DMS153 treated with DMSO at 0.1 percent for 48 hours (cell line): ENCODE measurements around the gene ATP2B2.

Experiments
- DNase-seq: peaks from one replicate; lab custom pipeline; 2025; ENCODE audit not compliant: unreplicated experiment; lab: John Stamatoyannopoulos, UW

The ATP2B2 gene

DNA sequence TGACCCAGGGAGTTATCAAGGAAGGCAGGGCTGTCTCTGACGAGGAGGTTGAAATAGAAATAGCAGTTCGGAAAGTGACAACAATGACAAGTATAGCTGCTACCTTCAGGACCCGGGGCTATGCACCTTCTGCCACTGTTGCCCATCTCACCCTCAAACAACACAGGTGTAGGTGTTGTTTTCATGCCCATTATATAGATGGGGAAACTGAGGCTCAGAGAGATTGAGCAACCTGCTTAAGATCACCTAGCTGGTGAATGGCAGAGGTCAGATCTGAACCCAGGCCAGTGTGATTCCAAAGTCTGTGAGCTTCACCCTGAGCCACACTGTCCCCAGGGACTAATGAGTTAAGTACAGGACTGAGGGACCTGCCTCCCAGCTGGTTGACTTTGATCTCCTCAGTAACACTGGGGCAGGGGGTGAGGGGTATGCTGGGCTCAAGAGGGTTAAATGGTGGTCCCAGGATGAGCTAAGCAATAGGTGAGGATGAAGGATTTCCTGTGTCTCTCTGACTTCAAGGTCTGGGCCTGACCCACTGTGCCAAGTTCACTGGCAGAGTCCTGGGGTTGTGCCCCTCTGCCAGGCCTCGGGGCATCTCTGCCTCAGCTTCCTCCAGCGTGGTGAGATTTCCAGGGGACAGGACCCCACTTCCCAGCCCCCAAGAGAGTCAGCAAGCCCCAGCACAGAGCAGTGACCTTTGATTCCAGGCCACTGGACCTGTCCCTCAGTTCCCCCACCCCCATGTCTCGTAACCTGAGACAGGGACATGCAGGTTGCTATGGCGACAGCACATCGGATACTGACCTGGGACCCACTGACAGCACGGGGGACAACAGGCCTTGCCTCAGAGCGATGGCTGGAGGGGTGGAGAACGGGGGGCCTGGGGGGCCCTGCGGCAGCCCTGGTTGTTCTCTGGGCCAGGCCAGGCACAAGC lies 35.0 kb downstream of the ATP2B2 start:
- no peak for DNase-seq

DNA sequence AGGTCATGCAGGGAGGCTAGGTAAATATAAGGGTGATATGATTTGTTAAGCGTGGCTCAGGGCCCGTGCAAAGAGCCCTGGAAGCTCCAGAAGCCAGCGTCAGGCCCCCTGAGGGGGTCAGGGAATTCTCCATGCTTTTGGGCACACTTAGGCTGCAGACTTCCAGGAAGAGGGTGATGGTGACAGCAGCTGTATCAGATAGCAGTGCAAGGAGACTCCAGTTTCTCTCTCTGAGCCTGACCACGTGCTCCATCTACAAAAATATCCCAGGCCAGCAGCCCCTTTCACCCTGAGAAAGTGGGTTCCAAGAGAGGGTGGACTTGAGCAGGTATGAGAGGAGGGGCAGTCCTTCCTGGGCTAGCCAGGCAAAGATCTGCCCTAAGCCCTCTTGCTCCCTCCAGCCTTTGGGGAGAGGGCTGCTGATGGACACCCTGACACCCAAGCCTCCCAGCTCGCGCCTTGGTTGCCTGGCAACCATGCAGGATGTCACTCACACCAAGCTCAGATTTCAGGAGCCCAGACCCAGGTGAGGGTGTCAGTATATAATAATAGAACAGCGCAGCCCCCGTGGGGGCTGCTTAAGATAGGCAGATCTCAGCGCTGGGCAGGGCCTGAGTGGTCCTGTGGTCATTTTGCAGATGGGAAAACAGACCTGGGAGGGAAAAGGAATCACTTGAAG lies 35.8 kb downstream of the ATP2B2 start:
- DNase-seq: no peak

- no peak for DNase-seq
These were observed 36.6 kb downstream of the ATP2B2 start for GRCh38 chr3:10468613-10469354.

GRCh38 chr3:10467904-10468612 lies 37.3 kb downstream of the ATP2B2 start:
- no peak for DNase-seq

- no peak for DNase-seq
These were observed 38.2 kb downstream of the ATP2B2 start for GRCh38 chr3:10467204-10467603.

DNA sequence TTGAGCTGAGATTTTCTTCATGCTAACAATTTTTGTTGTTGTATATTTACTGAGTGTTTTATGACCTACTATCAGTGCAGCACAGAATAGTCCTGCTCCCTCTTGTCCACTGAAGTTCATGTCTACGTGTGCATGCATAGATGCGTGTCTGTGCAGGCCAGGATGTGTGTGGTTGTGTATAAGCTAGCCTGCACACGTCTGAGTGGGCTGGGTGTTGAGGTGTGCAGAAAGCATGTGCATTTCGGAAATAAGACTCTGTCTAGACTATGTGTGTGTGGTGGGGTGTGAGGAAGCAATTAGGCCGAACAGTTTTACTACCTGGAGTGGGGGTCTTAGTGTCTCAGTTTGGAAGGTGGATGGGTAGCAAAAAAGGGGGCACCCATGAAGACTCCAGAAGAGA lies 39.2 kb downstream of the ATP2B2 start:
- no peak for DNase-seq

- no peak for DNase-seq
These were observed 40.2 kb downstream of the ATP2B2 start for GRCh38 chr3:10465161-10465560.

- DNase-seq: no peak
These were observed 41.6 kb downstream of the ATP2B2 start for GRCh38 chr3:10463533-10464434.

DNA sequence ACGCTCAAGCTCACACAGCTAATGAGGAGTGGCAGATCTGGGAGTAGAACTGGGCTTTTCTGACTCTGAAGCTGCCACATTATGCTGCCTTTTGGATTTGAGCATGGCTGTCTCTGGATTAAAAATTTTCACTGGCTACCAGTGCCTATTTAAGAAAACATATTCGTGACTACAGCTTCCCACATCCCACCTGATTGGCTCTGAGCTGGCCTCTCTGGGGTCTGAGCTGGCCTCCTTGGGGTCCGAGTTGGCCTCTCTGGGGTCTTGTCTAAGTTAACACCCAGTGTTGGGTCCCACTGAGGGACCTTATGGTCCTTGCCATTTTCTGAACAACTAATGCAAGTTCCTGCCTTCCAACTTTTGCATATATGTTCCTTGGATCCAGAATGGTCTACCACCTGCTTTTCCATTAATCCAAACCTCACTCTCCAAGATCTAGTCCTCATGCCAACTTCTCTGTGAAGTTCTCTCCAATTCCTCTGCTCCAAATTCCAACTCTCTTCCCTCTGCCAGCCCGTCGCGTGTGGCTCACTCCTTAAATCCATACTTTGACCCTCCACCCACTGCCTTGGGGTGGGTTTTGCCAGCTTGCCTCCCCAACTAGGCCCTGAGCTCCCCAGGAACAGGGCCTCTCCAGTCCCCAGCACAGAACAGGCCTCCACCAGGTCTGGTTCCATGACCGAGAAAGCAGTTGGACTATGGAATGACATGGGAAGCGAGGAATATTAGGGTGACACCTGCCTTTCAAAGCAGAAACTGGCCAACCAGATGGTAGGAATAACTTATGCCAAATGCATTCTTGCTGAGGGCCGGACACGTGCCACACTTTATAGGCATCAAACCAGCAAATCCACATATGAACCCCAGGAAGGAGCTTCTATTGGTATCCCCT lies 42.5 kb downstream of the ATP2B2 start:
- no peak for DNase-seq

DNA sequence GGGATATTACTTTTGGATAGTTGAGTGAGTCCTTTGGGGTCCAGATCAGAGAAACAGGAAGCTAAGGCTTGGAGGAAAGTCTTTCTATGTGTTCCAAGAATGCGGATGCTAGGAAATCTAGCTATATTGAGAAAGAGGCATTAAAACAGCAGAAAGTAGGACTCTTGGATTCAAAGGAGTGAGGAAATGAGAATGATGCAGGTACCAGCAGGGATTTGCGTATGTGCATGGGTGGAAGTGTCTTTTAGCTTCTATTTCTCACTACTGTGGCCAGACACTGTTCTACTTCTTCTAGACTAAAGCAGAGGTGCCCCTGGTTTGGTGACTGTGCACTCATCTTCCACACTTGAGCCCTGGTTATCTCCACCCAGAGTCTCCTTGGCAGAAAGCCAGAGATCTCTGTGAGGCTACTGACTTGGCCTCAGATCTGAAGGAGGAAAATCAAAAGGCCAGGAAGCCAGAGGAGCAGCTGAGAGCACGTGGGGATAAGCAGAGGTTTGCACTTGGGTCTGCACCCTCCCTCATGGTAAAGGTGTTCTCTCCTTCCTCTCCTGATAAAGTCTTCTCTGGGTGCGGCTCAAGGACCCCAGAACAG lies 44.3 kb downstream of the ATP2B2 start:
- DNase-seq: no peak

- DNase-seq: no peak
These were observed 45.2 kb downstream of the ATP2B2 start for GRCh38 chr3:10459954-10460754.

GRCh38 chr3:10457560-10457959 lies 47.8 kb downstream of the ATP2B2 start:
- no peak for DNase-seq

GRCh38 chr3:10456981-10457380 lies 48.4 kb downstream of the ATP2B2 start:
- DNase-seq: no peak

DNA sequence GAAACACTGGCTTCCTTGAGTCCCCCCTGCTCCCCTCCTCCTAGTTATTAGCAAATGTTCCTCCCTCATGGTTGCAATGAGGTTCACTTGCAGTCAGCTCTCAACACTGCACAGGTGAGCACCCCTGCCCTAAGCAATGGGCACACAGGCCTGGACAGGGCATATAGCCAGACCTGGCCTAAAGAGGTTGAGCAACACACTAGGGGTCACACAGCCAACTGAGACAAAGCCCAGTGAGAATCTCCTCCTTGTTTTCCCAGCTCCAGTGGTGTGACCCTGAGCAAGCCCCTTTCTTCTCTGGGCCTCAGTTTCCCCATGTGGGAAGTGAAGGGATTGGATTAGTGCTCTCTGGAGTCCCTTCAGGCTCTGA lies 49.9 kb downstream of the ATP2B2 start:
- DNase-seq: no peak

GRCh38 chr3:10454907-10455544 lies 50.4 kb downstream of the ATP2B2 start:
- DNase-seq: no peak

- no peak for DNase-seq
These were observed 51.8 kb downstream of the ATP2B2 start for GRCh38 chr3:10453431-10454163.
